SU-DHL-6 (cell line): ENCODE data around the gene CTU2.

Experiments used
- EZH2phosphoT487 ChIP-seq: fragments of 200-600 bp; sonication (generic), shearing (Covaris generic); conservative IDR thresholded peaks from 2 replicates; pipeline ENCODE4 v1.6.1; 2018; ENCODE audit warnings: mild to moderate bottlenecking, antibody characterized with exemption, low read length, moderate library complexity, mixed read lengths
- TF ChIP-seq, protein P1 (sequence below): fragments of 200-600 bp; sonication (generic); IDR thresholded peaks from one replicate; pipeline ENCODE4 v1.5.1; 2017; ENCODE audit warnings: antibody characterized with exemption, mild to moderate bottlenecking, low read length, moderate library complexity; ENCODE audit not compliant: insufficient read depth, poor library complexity, severe bottlenecking

DNA sequence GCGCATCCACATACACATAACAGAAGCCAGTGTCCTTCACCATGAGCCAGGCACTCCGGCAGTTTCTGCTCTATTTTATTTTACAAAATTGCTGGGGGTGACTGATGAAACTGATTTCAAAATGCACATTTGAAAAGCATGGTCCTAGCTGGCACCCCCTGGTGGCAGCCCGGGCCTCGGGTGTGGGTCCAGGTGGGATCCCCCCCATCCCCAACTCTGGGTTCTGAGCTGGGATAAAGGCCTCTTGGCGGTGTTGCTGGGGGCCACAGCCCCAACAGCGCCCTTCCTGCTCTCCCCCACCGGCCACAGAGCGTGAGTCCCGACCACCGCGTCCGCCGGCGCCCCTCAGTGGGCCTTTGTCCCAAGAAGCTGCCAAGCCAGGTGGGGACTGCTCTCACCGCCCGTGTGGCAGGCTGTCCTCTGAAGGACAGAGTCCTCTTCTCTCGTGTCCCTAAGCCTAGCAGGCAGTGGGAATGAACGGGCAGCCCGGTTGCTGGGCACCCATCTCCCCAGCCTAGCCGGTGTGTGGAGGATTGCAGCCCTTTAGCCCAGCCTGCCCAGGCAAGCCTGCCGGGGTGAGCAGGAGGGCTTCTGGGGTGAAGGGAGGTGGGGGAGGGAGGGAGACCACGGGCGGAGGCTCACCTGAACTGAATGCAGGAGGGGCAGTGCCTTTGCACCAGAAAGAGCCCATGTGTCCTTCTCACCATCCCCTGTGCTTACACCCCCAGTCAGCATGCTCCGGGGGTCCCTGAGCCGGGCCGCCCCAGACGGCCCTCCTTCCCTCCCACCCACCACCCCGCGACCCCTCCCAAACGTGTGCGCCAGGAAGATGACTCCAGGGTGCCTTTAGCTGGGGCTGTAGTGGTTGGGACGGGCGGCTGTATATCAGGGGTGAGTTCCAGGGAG is 20.9 kb upstream of the CTU2 start:
- TF ChIP-seq, protein P1, sequence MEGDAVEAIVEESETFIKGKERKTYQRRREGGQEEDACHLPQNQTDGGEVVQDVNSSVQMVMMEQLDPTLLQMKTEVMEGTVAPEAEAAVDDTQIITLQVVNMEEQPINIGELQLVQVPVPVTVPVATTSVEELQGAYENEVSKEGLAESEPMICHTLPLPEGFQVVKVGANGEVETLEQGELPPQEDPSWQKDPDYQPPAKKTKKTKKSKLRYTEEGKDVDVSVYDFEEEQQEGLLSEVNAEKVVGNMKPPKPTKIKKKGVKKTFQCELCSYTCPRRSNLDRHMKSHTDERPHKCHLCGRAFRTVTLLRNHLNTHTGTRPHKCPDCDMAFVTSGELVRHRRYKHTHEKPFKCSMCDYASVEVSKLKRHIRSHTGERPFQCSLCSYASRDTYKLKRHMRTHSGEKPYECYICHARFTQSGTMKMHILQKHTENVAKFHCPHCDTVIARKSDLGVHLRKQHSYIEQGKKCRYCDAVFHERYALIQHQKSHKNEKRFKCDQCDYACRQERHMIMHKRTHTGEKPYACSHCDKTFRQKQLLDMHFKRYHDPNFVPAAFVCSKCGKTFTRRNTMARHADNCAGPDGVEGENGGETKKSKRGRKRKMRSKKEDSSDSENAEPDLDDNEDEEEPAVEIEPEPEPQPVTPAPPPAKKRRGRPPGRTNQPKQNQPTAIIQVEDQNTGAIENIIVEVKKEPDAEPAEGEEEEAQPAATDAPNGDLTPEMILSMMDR = peak; percentile 93
- TF ChIP-seq EZH2phosphoT487 = no peak
